ENCODE measurements around the gene TCF19.

TCF19 gene

GRCh38 chr6:31204751-31205145 is 46.4 kb downstream of the TCF19 start:
- Histone ChIP-seq H3K4me3 (ENCODE audit: low read length) (no peak overlapping the region), H3K9me3 (ENCODE audit: control insufficient read depth, low read length) (no peaks in the 10 kb centered on the region), H3K9ac (ENCODE audit: low read length) (no peak overlapping the region), H3K27me3 (replicated peaks; ENCODE audit: control insufficient read depth, insufficient read depth, low read length) (no peaks in the 10 kb centered on the region), H3K4me1 (ENCODE audit: control insufficient read depth, insufficient read depth, low read length) (peaks cover 17% of the 10 kb centered on the region), H3K36me3 (ENCODE audit: control insufficient read depth, insufficient read depth, low read length, severe bottlenecking) (no peaks in the 10 kb centered on the region)
- DNase-seq (ENCODE audit: low read depth), result no peak

- peaks cover 17% of the 10 kb centered on the region for H3K4me1 ChIP-seq (ENCODE audit: control insufficient read depth, insufficient read depth, low read length)
- H3K9ac ChIP-seq (ENCODE audit: low read length), result no peak overlapping the region
- H3K36me3 ChIP-seq (ENCODE audit: control insufficient read depth, insufficient read depth, low read length, severe bottlenecking), result no peaks in the 10 kb centered on the region
- no peak overlapping the region for H3K4me3 ChIP-seq (ENCODE audit: low read length)
- H3K27me3 ChIP-seq (replicated peaks; ENCODE audit: control insufficient read depth, insufficient read depth, low read length), result no peaks in the 10 kb centered on the region
- DNase-seq (ENCODE audit: low read depth), result no peak
- no peaks in the 10 kb centered on the region for H3K9me3 ChIP-seq (ENCODE audit: control insufficient read depth, low read length)
Observed at GRCh38 chr6:31205638-31206037, 47.2 kb downstream of the TCF19 start.

- Histone ChIP-seq H3K4me1 (ENCODE audit: control insufficient read depth, insufficient read depth, low read length) (peaks cover 11% of the 10 kb centered on the region), H3K9me3 (ENCODE audit: control insufficient read depth, low read length) (no peaks in the 10 kb centered on the region), H3K27me3 (replicated peaks; ENCODE audit: control insufficient read depth, insufficient read depth, low read length) (peaks cover 2% of the 10 kb centered on the region), H3K36me3 (ENCODE audit: control insufficient read depth, insufficient read depth, low read length, severe bottlenecking) (no peaks in the 10 kb centered on the region), H3K4me3 (ENCODE audit: low read length) (no peak overlapping the region), H3K9ac (ENCODE audit: low read length) (no peak overlapping the region)
- no peak for DNase-seq (ENCODE audit: low read depth)
Observed at GRCh38 chr6:31208506-31208905, 50.1 kb downstream of the TCF19 start.

GRCh38 chr6:31209137-31209536 is 50.7 kb downstream of the TCF19 start:
- Histone ChIP-seq H3K4me1 (ENCODE audit: control insufficient read depth, insufficient read depth, low read length) (peaks cover 8% of the 10 kb centered on the region), H3K9ac (ENCODE audit: low read length) (no peak overlapping the region), H3K27me3 (replicated peaks; ENCODE audit: control insufficient read depth, insufficient read depth, low read length) (peaks cover 2% of the 10 kb centered on the region), H3K4me3 (ENCODE audit: low read length) (no peak overlapping the region), H3K9me3 (ENCODE audit: control insufficient read depth, low read length) (no peaks in the 10 kb centered on the region), H3K36me3 (ENCODE audit: control insufficient read depth, insufficient read depth, low read length, severe bottlenecking) (no peaks in the 10 kb centered on the region)
- DNase-seq (ENCODE audit: low read depth), result no peak

- no peak overlapping the region for H3K4me3 ChIP-seq (ENCODE audit: low read length)
- peaks cover 8% of the 10 kb centered on the region for H3K4me1 ChIP-seq (ENCODE audit: control insufficient read depth, insufficient read depth, low read length)
- no peak for DNase-seq (ENCODE audit: low read depth)
- H3K9me3 ChIP-seq (ENCODE audit: control insufficient read depth, low read length), result no peaks in the 10 kb centered on the region
- no peaks in the 10 kb centered on the region for H3K36me3 ChIP-seq (ENCODE audit: control insufficient read depth, insufficient read depth, low read length, severe bottlenecking)
- no peak overlapping the region for H3K9ac ChIP-seq (ENCODE audit: low read length)
- peaks cover 2% of the 10 kb centered on the region for H3K27me3 ChIP-seq (replicated peaks; ENCODE audit: control insufficient read depth, insufficient read depth, low read length)
Observed at GRCh38 chr6:31210123-31210522, 51.7 kb downstream of the TCF19 start.

- H3K4me3 ChIP-seq (ENCODE audit: low read length), result no peak overlapping the region
- H3K36me3 ChIP-seq (ENCODE audit: control insufficient read depth, insufficient read depth, low read length, severe bottlenecking), result no peaks in the 10 kb centered on the region
- H3K9me3 ChIP-seq (ENCODE audit: control insufficient read depth, low read length), result no peaks in the 10 kb centered on the region
- DNase-seq (ENCODE audit: low read depth), result no peak
- H3K27me3 ChIP-seq (replicated peaks; ENCODE audit: control insufficient read depth, insufficient read depth, low read length), result peaks cover 2% of the 10 kb centered on the region
- H3K4me1 ChIP-seq (ENCODE audit: control insufficient read depth, insufficient read depth, low read length), result peaks cover 8% of the 10 kb centered on the region
- no peak overlapping the region for H3K9ac ChIP-seq (ENCODE audit: low read length)
Observed at GRCh38 chr6:31210741-31211532, 52.5 kb downstream of the TCF19 start.
